Esophagus muscularis mucosa (tissue), 4 donors: ENCODE results near the gene BMP5. TPM values are rescaled to one million over a fixed set of nuclear protein-coding genes. Genes with fewer than 3 reads are reported as not detected.
A peak's percentile ranks its signal among the peaks of the same experiment; 100 is the strongest.

ENCODE experiments used
- DNase-seq: peaks from one replicate; pipeline ENCODE4 v3.0.0-alpha.2; 2017; ENCODE audit errors: extremely low spot score
- H3K27ac ChIP-seq, 4 donors: fragments of 200-600 bp; sonication (generic); replicated peaks in 1 of 4; 1 replicate in 3 of 4; 2 replicates in 1 of 4; pipeline ENCODE4 v1.5.1; 2016 to 2019; ENCODE audit warnings: mild to moderate bottlenecking in 1 of 4
- H3K27me3 ChIP-seq, 4 donors: fragments of 200-600 bp; sonication (generic); one replicate each; pipeline versions ENCODE4 v1.5.1 to v1.6.0; 2016 to 2019
- H3K36me3 ChIP-seq, 4 donors: fragments of 200-600 bp; sonication (generic); one replicate each; pipeline ENCODE4 v1.5.1; 2016 to 2019
- H3K4me1 ChIP-seq, 4 donors: fragments of 200-600 bp; sonication (generic); one replicate each; pipeline ENCODE4 v1.5.1; 2016 to 2019
- H3K4me3 ChIP-seq, 4 donors: fragments of 200-600 bp; sonication (generic); 1 replicate in 2 of 4; 2 replicates in 2 of 4; pipeline ENCODE4 v1.5.1; 2016 to 2019; ENCODE audit warnings: mild to moderate bottlenecking in 4 of 4, moderate library complexity in 1 of 4
- H3K9me3 ChIP-seq, 4 donors: fragments of 200-600 bp; sonication (generic); 1 replicate in 3 of 4; 2 replicates in 1 of 4; pipeline ENCODE4 v1.5.1; 2016 to 2019
- CTCF ChIP-seq, 3 experiments: fragments of 200-600 bp in 2 of 3; fragments of 450-650 bp in 1 of 3; sonication (generic) in 2 of 3; IDR thresholded peaks; one replicate each; pipeline ENCODE4 v1.5.1; 2017 to 2019; ENCODE audit warnings: antibody characterized with exemption in 3 of 3, mild to moderate bottlenecking in 2 of 3, moderate library complexity in 1 of 3
- EP300 ChIP-seq: sonication (generic); formaldehyde crosslinking; IDR thresholded peaks from one replicate; pipeline ENCODE4 v1.6.1; 2017; ENCODE audit warnings: antibody characterized with exemption
- POLR2A ChIP-seq: fragments of 450-650 bp; IDR thresholded peaks from one replicate; pipeline ENCODE4 v1.6.1; 2017; ENCODE audit warnings: antibody characterized with exemption, moderate library complexity, mild to moderate bottlenecking, low read depth
- POLR2AphosphoS5 ChIP-seq, 2 donors: sonication (generic); formaldehyde crosslinking; IDR thresholded peaks; one replicate each; pipeline ENCODE4 v1.6.1; 2017; ENCODE audit warnings: antibody characterized with exemption in 2 of 2
- WGBS: methylation state at CpG from one replicate; pipeline ENCODE4 v1.1.5; 2018; 5-methylcytosine and 5-hydroxymethylcytosine counted together
- intact Hi-C: fragments of 100-400 bp; cut with DNase I; formaldehyde crosslinking; loops from one replicate; pipeline ENCODE4 v1.15.1; 2023
- total RNA-seq, 4 donors: library from RNA; depleted of rRNA; stranded (reverse); fragments of >200 nt; gene quantifications; one replicate each; pipeline versions ENCODE4 v1.1.0 to v1.2.1, GENCODE V29; 2016

The BMP5 gene
- total RNA-seq, 4 donors from 2014 or later, result 1.3 to 3.5 (median 1.6) TPM

- H3K9me3 ChIP-seq, result no peaks in the 10 kb centered on the region
- intact Hi-C loops, result no loop called here
- WGBS, result 82% methylated on average over 1 of the region's 1 CpG
Measured at GRCh38 chr6:55759536-55759935, 115.9 kb downstream of the BMP5 start.

GRCh38 chr6:55758156-55758937 lies 117.0 kb downstream of the BMP5 start:
- 66% methylated on average over 3 of the region's 3 CpGs for WGBS
- DNase-seq, result no peak
- no peaks in the 10 kb centered on the region for H3K27me3 ChIP-seq
- H3K36me3 ChIP-seq, result no peaks in the 10 kb centered on the region
- H3K9me3 ChIP-seq, result no peaks in the 10 kb centered on the region
- peak overlapping the region in 1 of 4 donors; percentile 32 for H3K27ac ChIP-seq
- no peaks in the 10 kb centered on the region for H3K4me1 ChIP-seq
- intact Hi-C loops, result no loop called here
- no peak overlapping the region for H3K4me3 ChIP-seq
- TF ChIP-seq POLR2AphosphoS5 (IDR thresholded peaks at IDR 0.05) (no peak), EP300 (no peak), POLR2A (no peak), CTCF (IDR thresholded peaks at IDR 0.05) (no peak)

More at GRCh38 chr6:55759536-55759935, 115.9 kb downstream of the BMP5 start:
- H3K27me3 ChIP-seq, result no peaks in the 10 kb centered on the region
- TF ChIP-seq POLR2A (no peak), POLR2AphosphoS5 (IDR thresholded peaks at IDR 0.05) (no peak), CTCF (IDR thresholded peaks at IDR 0.05) (no peak), EP300 (no peak)
- no peak for DNase-seq
- H3K27ac ChIP-seq, result no peak overlapping the region
- no peaks in the 10 kb centered on the region for H3K4me1 ChIP-seq
- H3K4me3 ChIP-seq, result no peak overlapping the region
- no peaks in the 10 kb centered on the region for H3K36me3 ChIP-seq

GRCh38 chr6:55756531-55757031 lies 118.8 kb downstream of the BMP5 start:
- no peaks in the 10 kb centered on the region for H3K27me3 ChIP-seq
- H3K4me1 ChIP-seq, result no peaks in the 10 kb centered on the region
- WGBS, result 75% methylated on average over 6 of the region's 6 CpGs
- H3K9me3 ChIP-seq, result no peaks in the 10 kb centered on the region
- peak overlapping the region in 1 of 4 donors; percentile 3 for H3K27ac ChIP-seq
- TF ChIP-seq EP300 (no peak), CTCF (IDR thresholded peaks at IDR 0.05) (no peak), POLR2AphosphoS5 (IDR thresholded peaks at IDR 0.05) (no peak), POLR2A (no peak)
- intact Hi-C loops, result no loop called here
- no peak overlapping the region for H3K4me3 ChIP-seq
- no peak for DNase-seq
- no peaks in the 10 kb centered on the region for H3K36me3 ChIP-seq

- H3K27ac ChIP-seq, result no peak overlapping the region
- WGBS, result 87% methylated on average over 4 of the region's 4 CpGs
- H3K27me3 ChIP-seq, result no peaks in the 10 kb centered on the region
- H3K4me3 ChIP-seq, result no peak overlapping the region
- TF ChIP-seq POLR2A, result no peak
- TF ChIP-seq POLR2AphosphoS5 (IDR thresholded peaks at IDR 0.05), result no peak
- no peak for TF ChIP-seq CTCF (IDR thresholded peaks at IDR 0.05)
- no peak for TF ChIP-seq EP300
- H3K9me3 ChIP-seq, result no peaks in the 10 kb centered on the region
- DNase-seq, result no peak
- no peaks in the 10 kb centered on the region for H3K36me3 ChIP-seq
- intact Hi-C loops, result no loop called here
- H3K4me1 ChIP-seq, result no peaks in the 10 kb centered on the region
Measured at GRCh38 chr6:55748880-55749279, 126.5 kb downstream of the BMP5 start.
